Endothelial cell (in vitro differentiated cells): Measurements from ENCODE around the gene TPT1. TPM values are rescaled to one million over a fixed set of nuclear protein-coding genes. Genes with fewer than 3 reads are reported as not detected.
A peak's percentile ranks its signal among the peaks of the same experiment; 100 is the strongest.

Experiments used
- DNase-seq: peaks from one replicate; pipeline ENCODE4 v3.0.0; 2021; ENCODE audit warnings: low spot score
- H3K27ac Mint-ChIP-seq: one replicate; pipeline ENCODE4 v1.8.0; 2021; ENCODE audit warnings: mixed read lengths, inconsistent platforms; ENCODE audit not compliant: unreplicated experiment
- H3K27me3 Mint-ChIP-seq: one replicate; pipeline ENCODE4 v1.8.0; 2021; ENCODE audit warnings: mild to moderate bottlenecking, moderate library complexity, mixed read lengths, inconsistent platforms; ENCODE audit not compliant: unreplicated experiment
- H3K36me3 Mint-ChIP-seq: one replicate; pipeline ENCODE4 v1.8.0; 2021; ENCODE audit warnings: mild to moderate bottlenecking, low read depth, mixed read lengths, inconsistent platforms; ENCODE audit not compliant: unreplicated experiment
- H3K4me1 Mint-ChIP-seq: one replicate; pipeline ENCODE4 v1.8.0; 2021; ENCODE audit warnings: mild to moderate bottlenecking, mixed read lengths, inconsistent platforms; ENCODE audit not compliant: unreplicated experiment
- H3K4me3 Mint-ChIP-seq: one replicate; pipeline ENCODE4 v1.8.0; 2021; ENCODE audit warnings: mild to moderate bottlenecking, mixed read lengths, inconsistent platforms; ENCODE audit not compliant: unreplicated experiment
- H3K9me3 Mint-ChIP-seq: one replicate; pipeline ENCODE4 v1.8.0; 2021; ENCODE audit warnings: mixed read lengths, inconsistent platforms; ENCODE audit not compliant: unreplicated experiment
- total RNA-seq: library from RNA; stranded (reverse); fragmentation: NEBNext Ultra II Directional; extraction: Animal tissue kit (Norgen Biotek cat#: 25700); gene quantifications from one replicate; pipeline ENCODE4 v1.2.1, GENCODE V29; 2021; ENCODE audit not compliant: unreplicated experiment
- TF ChIP-seq, protein P1 (sequence below): fragments of 200-600 bp; sonication (generic); IDR thresholded peaks from one replicate; pipeline ENCODE4 v1.5.0; 2021; ENCODE audit warnings: antibody characterized with exemption; ENCODE audit not compliant: unreplicated experiment

Gene TPT1
- total RNA-seq, 1 donor from 2014 or later: 7,126 TPM

GRCh38 chr13:45336025-45336800 is 4.8 kb downstream of the TPT1 start:
- Mint-ChIP-seq H3K4me3 (peak overlapping the region; percentile 85), H3K9me3 (no peaks in the 10 kb centered on the region), H3K36me3 (peaks cover 54% of the 10 kb centered on the region), H3K27ac (peak overlapping the region; percentile 50), H3K4me1 (peaks cover 80% of the 10 kb centered on the region), H3K27me3 (peaks cover 13% of the 10 kb centered on the region)
- TF ChIP-seq, protein P1, sequence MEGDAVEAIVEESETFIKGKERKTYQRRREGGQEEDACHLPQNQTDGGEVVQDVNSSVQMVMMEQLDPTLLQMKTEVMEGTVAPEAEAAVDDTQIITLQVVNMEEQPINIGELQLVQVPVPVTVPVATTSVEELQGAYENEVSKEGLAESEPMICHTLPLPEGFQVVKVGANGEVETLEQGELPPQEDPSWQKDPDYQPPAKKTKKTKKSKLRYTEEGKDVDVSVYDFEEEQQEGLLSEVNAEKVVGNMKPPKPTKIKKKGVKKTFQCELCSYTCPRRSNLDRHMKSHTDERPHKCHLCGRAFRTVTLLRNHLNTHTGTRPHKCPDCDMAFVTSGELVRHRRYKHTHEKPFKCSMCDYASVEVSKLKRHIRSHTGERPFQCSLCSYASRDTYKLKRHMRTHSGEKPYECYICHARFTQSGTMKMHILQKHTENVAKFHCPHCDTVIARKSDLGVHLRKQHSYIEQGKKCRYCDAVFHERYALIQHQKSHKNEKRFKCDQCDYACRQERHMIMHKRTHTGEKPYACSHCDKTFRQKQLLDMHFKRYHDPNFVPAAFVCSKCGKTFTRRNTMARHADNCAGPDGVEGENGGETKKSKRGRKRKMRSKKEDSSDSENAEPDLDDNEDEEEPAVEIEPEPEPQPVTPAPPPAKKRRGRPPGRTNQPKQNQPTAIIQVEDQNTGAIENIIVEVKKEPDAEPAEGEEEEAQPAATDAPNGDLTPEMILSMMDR: no peak
- no peak for DNase-seq

DNA sequence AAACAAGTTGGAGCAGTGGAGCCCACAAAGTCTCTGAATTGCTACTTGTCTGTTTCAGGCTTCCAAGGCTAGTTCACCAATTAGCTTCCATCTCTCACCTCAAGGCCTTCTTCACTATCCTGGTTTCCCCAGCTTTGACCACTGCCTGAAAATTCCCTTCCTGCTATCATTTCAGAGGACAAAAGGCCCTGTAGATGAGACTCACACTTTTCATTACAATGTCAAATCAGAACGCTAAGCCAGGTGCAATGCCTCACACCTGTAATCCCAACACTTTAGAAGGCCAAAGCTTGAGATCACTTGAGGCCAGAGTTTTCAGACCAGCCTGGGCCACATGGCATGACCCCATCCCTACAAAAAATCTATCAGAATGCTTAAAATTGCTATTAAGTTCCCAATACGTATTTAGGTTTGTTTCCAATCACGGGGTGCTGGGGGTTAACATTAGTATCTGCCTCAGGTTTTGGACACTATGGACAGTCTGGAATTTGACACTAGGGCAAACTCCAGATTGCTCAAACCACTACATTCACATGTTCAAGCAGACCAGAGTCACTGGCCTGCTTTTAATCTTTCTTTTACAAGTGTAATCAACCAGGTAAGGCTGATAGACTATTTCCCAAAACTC is 5.5 kb downstream of the TPT1 start:
- H3K4me3 Mint-ChIP-seq: peak overlapping the region; percentile 76
- peaks cover 85% of the 10 kb centered on the region for H3K4me1 Mint-ChIP-seq
- peaks cover 54% of the 10 kb centered on the region for H3K36me3 Mint-ChIP-seq
- TF ChIP-seq, protein P1: no peak
- H3K27me3 Mint-ChIP-seq: peaks cover 10% of the 10 kb centered on the region
- H3K27ac Mint-ChIP-seq: no peak overlapping the region
- DNase-seq: no peak
- no peaks in the 10 kb centered on the region for H3K9me3 Mint-ChIP-seq

DNA sequence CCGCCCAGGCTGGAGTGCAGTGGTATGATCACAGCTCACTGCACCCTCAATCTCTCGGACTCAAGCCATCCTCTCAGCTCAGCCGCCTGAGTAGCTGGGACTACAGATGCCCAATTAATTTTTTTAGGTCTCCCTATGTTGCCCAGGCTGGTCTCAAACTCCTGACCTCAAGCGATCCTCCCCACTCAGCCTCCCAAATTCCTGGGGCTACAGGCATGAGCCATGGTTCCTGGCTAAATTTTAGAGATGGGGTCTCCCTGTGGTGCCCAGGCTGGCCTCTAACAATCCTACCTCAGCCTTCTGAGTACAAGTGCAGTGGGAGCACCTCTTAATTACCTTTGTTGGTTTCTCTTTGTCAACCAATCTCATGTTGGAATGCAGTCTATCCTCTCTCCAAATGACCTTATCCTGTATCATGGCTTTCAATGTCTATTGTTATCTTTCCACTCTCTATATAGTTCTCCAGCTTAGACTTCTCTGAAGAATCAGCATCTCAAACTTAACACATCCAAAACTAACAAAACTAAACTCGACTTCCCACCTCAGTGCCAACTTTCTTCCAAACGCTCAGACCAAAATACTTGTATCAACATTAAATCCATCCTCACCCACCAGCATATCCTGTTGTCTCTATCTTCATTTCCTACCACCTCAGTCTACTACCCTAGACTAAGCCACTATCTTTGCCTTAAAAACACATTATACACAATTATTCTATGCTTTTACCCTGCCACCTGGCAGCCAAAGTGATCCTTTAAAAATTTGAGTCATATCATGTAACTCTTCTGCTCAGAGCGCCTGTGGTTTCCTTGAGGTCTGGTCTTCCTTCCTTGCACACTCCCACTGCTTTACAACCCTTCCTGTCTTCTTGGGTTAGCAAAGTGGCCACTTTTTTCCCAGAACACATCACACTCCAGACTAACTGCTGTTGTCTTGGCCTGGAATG is 6.7 kb downstream of the TPT1 start:
- TF ChIP-seq, protein P1: no peak
- peaks cover 6% of the 10 kb centered on the region for H3K27me3 Mint-ChIP-seq
- peaks cover 42% of the 10 kb centered on the region for H3K36me3 Mint-ChIP-seq
- peak overlapping the region; percentile 15 for H3K4me3 Mint-ChIP-seq
- peak overlapping the region; percentile 54 for H3K27ac Mint-ChIP-seq
- peaks cover 81% of the 10 kb centered on the region for H3K4me1 Mint-ChIP-seq
- DNase-seq: no peak
- H3K9me3 Mint-ChIP-seq: no peaks in the 10 kb centered on the region

DNA sequence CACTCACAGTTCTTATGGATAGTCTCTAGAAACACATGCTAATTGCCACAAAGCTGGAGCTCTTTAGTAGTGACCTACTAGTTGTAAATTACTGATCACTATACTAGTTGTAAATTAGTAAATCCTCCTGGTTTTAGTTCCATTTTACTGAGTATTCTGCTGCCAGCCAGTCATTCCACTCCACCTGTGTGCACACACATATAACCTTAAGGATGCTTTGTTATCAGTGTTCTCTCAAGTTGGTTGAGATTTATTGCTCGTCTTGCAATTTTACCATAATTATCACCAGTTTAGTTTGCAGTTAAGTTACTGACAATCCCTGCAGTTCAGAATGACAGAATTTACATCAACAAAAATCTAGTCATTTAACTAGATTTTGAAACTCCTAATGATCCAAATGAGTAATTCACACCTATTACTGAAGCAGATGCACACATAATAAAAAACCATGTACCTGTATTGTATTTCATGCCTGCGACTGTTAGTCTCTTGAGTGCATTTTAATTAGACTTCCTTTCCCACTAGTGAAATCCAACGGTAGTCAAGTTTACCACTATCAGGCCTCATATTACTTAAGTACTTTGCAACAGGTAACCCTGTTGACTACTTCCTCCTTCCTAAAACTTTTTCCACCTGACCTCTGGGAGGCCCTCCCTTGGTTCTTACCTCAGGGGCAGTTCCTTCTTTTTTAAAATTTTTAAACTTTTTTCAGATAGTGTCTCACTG is 7.6 kb downstream of the TPT1 start:
- Mint-ChIP-seq H3K36me3 (peaks cover 34% of the 10 kb centered on the region), H3K27me3 (peaks cover 6% of the 10 kb centered on the region), H3K4me3 (no peak overlapping the region), H3K27ac (peak overlapping the region; percentile 46), H3K4me1 (peaks cover 80% of the 10 kb centered on the region), H3K9me3 (no peaks in the 10 kb centered on the region)
- TF ChIP-seq, protein P1: no peak
- DNase-seq: no peak
